VCaP (cell line): ENCODE data around the gene B4GALT2.

Source experiments
- H3K27ac ChIP-seq: fragments of 450-650 bp; 2 replicates; pipeline ENCODE4 v1.5.1; 2017
- CTCF ChIP-seq: fragments of 450-650 bp; conservative IDR thresholded peaks from 2 replicates; pipeline ENCODE4 v1.5.1; 2017; ENCODE audit warnings: mild to moderate bottlenecking, moderate library complexity

B4GALT2 gene

GRCh38 chr1:43973981-43974442, 5.0 kb upstream of the B4GALT2 start:
- H3K27ac ChIP-seq = peak overlapping the region; percentile 90
- TF ChIP-seq CTCF = no peak

- no peak for TF ChIP-seq CTCF
- H3K27ac ChIP-seq = peak within 1 kb of the TSS; percentile 90
These were observed 4.4 kb upstream of the B4GALT2 start, which contains the start of gene ATP6V0B for GRCh38 chr1:43974443-43975248. Gene ATP6V0B (plus strand): TSS chr1:43974960. CDS start chr1:43975041, 81 bp downstream.

GRCh38 chr1:43975249-43975961, 3.6 kb upstream of the B4GALT2 start:
- no peak for TF ChIP-seq CTCF

GRCh38 chr1:43976045-43976444, 3.0 kb upstream of the B4GALT2 start:
- 0 out of 2 replicates have a peak, but pooled peaks have one; percentile 14 for TF ChIP-seq CTCF

More at GRCh38 chr1:43975249-43975961, 3.6 kb upstream of the B4GALT2 start:
- H3K27ac ChIP-seq = peak overlapping the region; percentile 90

GRCh38 chr1:43976890-43977289, 2.1 kb upstream of the B4GALT2 start:
- no peak overlapping the region for H3K27ac ChIP-seq
- TF ChIP-seq CTCF = no peak

More at GRCh38 chr1:43976045-43976444, 3.0 kb upstream of the B4GALT2 start:
- H3K27ac ChIP-seq = peak overlapping the region; percentile 90

- peak overlapping the region; percentile 76; the same call in 1 of the 2 replicates for H3K27ac ChIP-seq
- no peak for TF ChIP-seq CTCF
These were observed 1.4 kb upstream of the B4GALT2 start for GRCh38 chr1:43977376-43978263.

GRCh38 chr1:43978264-43978550, 803 bp upstream of the B4GALT2 start:
- TF ChIP-seq CTCF = no peak
- peak overlapping the region; percentile 76; the same call in 1 of the 2 replicates for H3K27ac ChIP-seq
